Measurements from ENCODE around the gene ATP11B. TPM values are rescaled to one million over a fixed set of nuclear protein-coding genes. Genes with fewer than 3 reads are reported as not detected.

The ATP11B gene
- 100 to 1,000 TPM; 128 to 131 TPM for total RNA-seq

GRCh38 chr3:182792901-182793662, at the start of gene ATP11B:
TSS of gene ATP11B (plus strand) at chr3:182793504. CDS start at chr3:182793760, 256 bp downstream.
- Mint-ChIP-seq H3K9me3 (no peaks in the 10 kb centered on the region), H3K27me3 (peaks cover 2% of the 10 kb centered on the region), H3K36me3 (ENCODE audit: low read depth) (peaks cover 32% of the 10 kb centered on the region), H3K27ac (peak within 1 kb of the TSS; percentile 96), H3K4me1 (peaks cover 26% of the 10 kb centered on the region), H3K4me3 (peak within 1 kb of the TSS; percentile 93)
- POLR2A ChIA-PET: interaction anchor here (0.8 to 2.7 kb wide), 11 partner anchors 10 to 188 kb away, joined by 3 to 9 read pairs (median 6); partner anchors contain the start of gene DCUN1D1
- DNase-seq: peak; percentile 85
- CTCF ChIA-PET: interaction anchor here (0.8 to 2.2 kb wide), 3 partner anchors 44 to 118 kb away, joined by 3 to 7 read pairs (median 6); no protein-coding TSS in a partner anchor

GRCh38 chr3:182746959-182747358, 46.3 kb upstream of the ATP11B start:
- POLR2A ChIA-PET: no interaction called here
- H3K4me3 Mint-ChIP-seq: no peak overlapping the region
- CTCF ChIA-PET: no interaction called here
- no peaks in the 10 kb centered on the region for H3K4me1 Mint-ChIP-seq
- H3K9me3 Mint-ChIP-seq: no peaks in the 10 kb centered on the region
- peaks cover 3% of the 10 kb centered on the region for H3K27me3 Mint-ChIP-seq
- DNase-seq: no peak
- no peaks in the 10 kb centered on the region for H3K36me3 Mint-ChIP-seq (ENCODE audit: low read depth)
- no peak overlapping the region for H3K27ac Mint-ChIP-seq

- ChIA-PET POLR2A (no interaction called here), CTCF (no interaction called here)
- no peak overlapping the region for H3K27ac Mint-ChIP-seq
- H3K36me3 Mint-ChIP-seq (ENCODE audit: low read depth): no peaks in the 10 kb centered on the region
- no peak for DNase-seq
- H3K4me1 Mint-ChIP-seq: no peaks in the 10 kb centered on the region
- no peak overlapping the region for H3K4me3 Mint-ChIP-seq
- peaks cover 21% of the 10 kb centered on the region for H3K27me3 Mint-ChIP-seq
- no peaks in the 10 kb centered on the region for H3K9me3 Mint-ChIP-seq
These were observed 38.0 kb upstream of the ATP11B start for GRCh38 chr3:182755308-182755707.

- POLR2A ChIA-PET: no interaction called here
- Mint-ChIP-seq H3K9me3 (no peaks in the 10 kb centered on the region), H3K4me3 (no peak overlapping the region), H3K27ac (no peak overlapping the region), H3K36me3 (ENCODE audit: low read depth) (no peaks in the 10 kb centered on the region), H3K4me1 (no peaks in the 10 kb centered on the region), H3K27me3 (peaks cover 21% of the 10 kb centered on the region)
- no peak for DNase-seq
- CTCF ChIA-PET: no interaction called here
These were observed 37.6 kb upstream of the ATP11B start for GRCh38 chr3:182755712-182756111.

GRCh38 chr3:182760576-182761164, 32.6 kb upstream of the ATP11B start:
- no peaks in the 10 kb centered on the region for H3K9me3 Mint-ChIP-seq
- H3K4me3 Mint-ChIP-seq: no peak overlapping the region
- no peaks in the 10 kb centered on the region for H3K4me1 Mint-ChIP-seq
- ChIA-PET CTCF (interaction anchor here (0.5 kb wide), 1 partner anchor 1136 kb away, joined by 3 read pairs; no protein-coding TSS in a partner anchor), POLR2A (no interaction called here)
- no peak overlapping the region for H3K27ac Mint-ChIP-seq
- DNase-seq: no peak
- no peaks in the 10 kb centered on the region for H3K36me3 Mint-ChIP-seq (ENCODE audit: low read depth)
- H3K27me3 Mint-ChIP-seq: peaks cover 21% of the 10 kb centered on the region

- no peak overlapping the region for H3K27ac Mint-ChIP-seq
- DNase-seq: no peak
- POLR2A ChIA-PET: no interaction called here
- no peak overlapping the region for H3K4me3 Mint-ChIP-seq
- CTCF ChIA-PET: no interaction called here
- H3K9me3 Mint-ChIP-seq: no peaks in the 10 kb centered on the region
- H3K27me3 Mint-ChIP-seq: peaks cover 7% of the 10 kb centered on the region
- H3K4me1 Mint-ChIP-seq: no peaks in the 10 kb centered on the region
- no peaks in the 10 kb centered on the region for H3K36me3 Mint-ChIP-seq (ENCODE audit: low read depth)
These were observed 29.4 kb upstream of the ATP11B start for GRCh38 chr3:182763896-182764295.

GRCh38 chr3:182765287-182765686, 28.0 kb upstream of the ATP11B start:
- Mint-ChIP-seq H3K27me3 (peaks cover 7% of the 10 kb centered on the region), H3K36me3 (ENCODE audit: low read depth) (no peaks in the 10 kb centered on the region), H3K4me3 (no peak overlapping the region), H3K27ac (no peak overlapping the region), H3K4me1 (no peaks in the 10 kb centered on the region), H3K9me3 (no peaks in the 10 kb centered on the region)
- no peak for DNase-seq
- CTCF ChIA-PET: no interaction called here
- POLR2A ChIA-PET: no interaction called here

- ChIA-PET POLR2A (no interaction called here), CTCF (interaction anchor here (0.9 kb wide), 1 partner anchor 144 kb away, joined by 4 read pairs; no protein-coding TSS in a partner anchor)
- H3K4me3 Mint-ChIP-seq: no peak overlapping the region
These were observed 27.2 kb upstream of the ATP11B start for GRCh38 chr3:182766099-182766498.

GRCh38 chr3:182768413-182768812, 24.9 kb upstream of the ATP11B start:
- peaks cover 16% of the 10 kb centered on the region for H3K27me3 Mint-ChIP-seq
- ChIA-PET CTCF (no interaction called here), POLR2A (no interaction called here)
- H3K9me3 Mint-ChIP-seq: no peaks in the 10 kb centered on the region
- DNase-seq: no peak
- no peaks in the 10 kb centered on the region for H3K4me1 Mint-ChIP-seq
- H3K27ac Mint-ChIP-seq: no peak overlapping the region
- no peaks in the 10 kb centered on the region for H3K36me3 Mint-ChIP-seq (ENCODE audit: low read depth)
- H3K4me3 Mint-ChIP-seq: no peak overlapping the region

More at GRCh38 chr3:182766099-182766498, 27.2 kb upstream of the ATP11B start:
- H3K27ac Mint-ChIP-seq: no peak overlapping the region
- DNase-seq: no peak
- no peaks in the 10 kb centered on the region for H3K36me3 Mint-ChIP-seq (ENCODE audit: low read depth)
- no peaks in the 10 kb centered on the region for H3K4me1 Mint-ChIP-seq
- H3K9me3 Mint-ChIP-seq: no peaks in the 10 kb centered on the region
- H3K27me3 Mint-ChIP-seq: peaks cover 7% of the 10 kb centered on the region

- DNase-seq: no peak
- H3K4me1 Mint-ChIP-seq: no peaks in the 10 kb centered on the region
- peaks cover 26% of the 10 kb centered on the region for H3K27me3 Mint-ChIP-seq
- ChIA-PET CTCF (no interaction called here), POLR2A (no interaction called here)
- no peak overlapping the region for H3K4me3 Mint-ChIP-seq
- no peaks in the 10 kb centered on the region for H3K9me3 Mint-ChIP-seq
- no peaks in the 10 kb centered on the region for H3K36me3 Mint-ChIP-seq (ENCODE audit: low read depth)
- no peak overlapping the region for H3K27ac Mint-ChIP-seq
These were observed 23.6 kb upstream of the ATP11B start for GRCh38 chr3:182769673-182770072.

- POLR2A ChIA-PET: interaction anchor here (1.7 kb wide), 1 partner anchor 11 kb away, joined by 8 read pairs; the partner anchor contains the start of gene ATP11B
These were observed 11.2 kb upstream of the ATP11B start for GRCh38 chr3:182782149-182782548.

GRCh38 chr3:182783106-182783505, 10.2 kb upstream of the ATP11B start:
- ChIA-PET CTCF (interaction anchor here (0.6 to 0.8 kb wide), 2 partner anchors 36 to 69 kb away, joined by 3 read pairs; no protein-coding TSS in a partner anchor), POLR2A (interaction anchor here (1.7 kb wide), 1 partner anchor 10 kb away, joined by 8 read pairs; the partner anchor contains the start of gene ATP11B)
- peaks cover 21% of the 10 kb centered on the region for H3K27me3 Mint-ChIP-seq
- H3K4me3 Mint-ChIP-seq: no peak overlapping the region
- H3K36me3 Mint-ChIP-seq (ENCODE audit: low read depth): no peaks in the 10 kb centered on the region
- no peak overlapping the region for H3K27ac Mint-ChIP-seq
- H3K4me1 Mint-ChIP-seq: peaks cover 6% of the 10 kb centered on the region
- DNase-seq: no peak
- no peaks in the 10 kb centered on the region for H3K9me3 Mint-ChIP-seq

More at GRCh38 chr3:182782149-182782548, 11.2 kb upstream of the ATP11B start:
- H3K27ac Mint-ChIP-seq: no peak overlapping the region
- peaks cover 17% of the 10 kb centered on the region for H3K27me3 Mint-ChIP-seq
- H3K4me3 Mint-ChIP-seq: no peak overlapping the region
- no peaks in the 10 kb centered on the region for H3K9me3 Mint-ChIP-seq
- CTCF ChIA-PET: no interaction called here
- no peaks in the 10 kb centered on the region for H3K36me3 Mint-ChIP-seq (ENCODE audit: low read depth)
- DNase-seq: no peak
- peaks cover 6% of the 10 kb centered on the region for H3K4me1 Mint-ChIP-seq

GRCh38 chr3:182784542-182784941, 8.8 kb upstream of the ATP11B start:
- Mint-ChIP-seq H3K4me3 (no peak overlapping the region), H3K27ac (no peak overlapping the region), H3K9me3 (no peaks in the 10 kb centered on the region), H3K27me3 (peaks cover 21% of the 10 kb centered on the region), H3K36me3 (ENCODE audit: low read depth) (no peaks in the 10 kb centered on the region), H3K4me1 (peaks cover 6% of the 10 kb centered on the region)
- ChIA-PET POLR2A (no interaction called here), CTCF (no interaction called here)
- no peak for DNase-seq

Data from activated CD4-positive, alpha-beta memory T cell treated with anti-CD3 and anti-CD28 coated beads, Interleukin-2, amount 10 ng/mL, durations not matched to agents 7 days and 5 days (primary cell).